Measurements from ENCODE around the gene TIA1.
"Not testable (repeated sequence)": the region's sequence is repeated elsewhere in the genome, so short reads cannot be mapped to it uniquely, and the experiment has no call there.

Gene TIA1

GRCh38 chr2:70182689-70183088, 65.7 kb downstream of the TIA1 start:
- H2AFZ ChIP-seq (ENCODE audit: low read depth) = no peak overlapping the region
- peaks cover 25% of the 10 kb centered on the region for H3K4me1 ChIP-seq (ENCODE audit: low read depth, poor library complexity, severe bottlenecking)
- no peaks in the 10 kb centered on the region for H3K79me2 ChIP-seq (ENCODE audit: insufficient read depth, low read depth)
- H3K9ac ChIP-seq = no peak overlapping the region
- no peak overlapping the region for H3K27ac ChIP-seq
- no peak overlapping the region for H3K4me2 ChIP-seq
- no peaks in the 10 kb centered on the region for H3K36me3 ChIP-seq (ENCODE audit: insufficient read depth)
- no peaks in the 10 kb centered on the region for H4K20me1 ChIP-seq (ENCODE audit: insufficient read depth)
- TF ChIP-seq CTCF (conservative IDR thresholded peaks at IDR 0.05; ENCODE audit: low read depth, low read length) = no peak
- no peak overlapping the region for H3K4me3 ChIP-seq (IDR thresholded peaks at IDR 0.05; ENCODE audit: insufficient read depth, low read depth, low read length)
- no peaks in the 10 kb centered on the region for H3K27me3 ChIP-seq (ENCODE audit: insufficient read depth, low read depth)

- Histone ChIP-seq H3K27ac (peak overlapping the region; percentile 70), H3K9ac (peak overlapping the region; percentile 1; the same call in 1 of the 2 replicates), H3K4me2 (peak overlapping the region; percentile 45; the same call in 1 of the 2 replicates)
Observed at GRCh38 chr2:70181363-70181956, 67.0 kb downstream of the TIA1 start.

GRCh38 chr2:70173520-70173919, 74.9 kb downstream of the TIA1 start:
- Histone ChIP-seq H4K20me1 (ENCODE audit: insufficient read depth) (no peaks in the 10 kb centered on the region), H3K9ac (no peak overlapping the region), H3K4me3 (IDR thresholded peaks at IDR 0.05; ENCODE audit: insufficient read depth, low read depth, low read length) (no peak overlapping the region), H3K27me3 (ENCODE audit: insufficient read depth, low read depth) (no peaks in the 10 kb centered on the region), H3K4me2 (no peak overlapping the region), H3K4me1 (ENCODE audit: low read depth, poor library complexity, severe bottlenecking) (peaks cover 16% of the 10 kb centered on the region), H3K36me3 (ENCODE audit: insufficient read depth) (no peaks in the 10 kb centered on the region; the same call in 1 of the 2 replicates), H2AFZ (ENCODE audit: low read depth) (no peak overlapping the region), H3K27ac (no peak overlapping the region), H3K79me2 (ENCODE audit: insufficient read depth, low read depth) (no peaks in the 10 kb centered on the region)
- TF ChIP-seq CTCF (conservative IDR thresholded peaks at IDR 0.05; ENCODE audit: low read depth, low read length) = no peak

More at GRCh38 chr2:70181363-70181956, 67.0 kb downstream of the TIA1 start:
- TF ChIP-seq CTCF (conservative IDR thresholded peaks at IDR 0.05; ENCODE audit: low read depth, low read length) = no peak
- H3K4me3 ChIP-seq (IDR thresholded peaks at IDR 0.05; ENCODE audit: insufficient read depth, low read depth, low read length) = no peak overlapping the region
- H3K36me3 ChIP-seq (ENCODE audit: insufficient read depth) = no peaks in the 10 kb centered on the region
- H4K20me1 ChIP-seq (ENCODE audit: insufficient read depth) = no peaks in the 10 kb centered on the region
- H2AFZ ChIP-seq (ENCODE audit: low read depth) = 0 out of 2 replicates have a peak overlapping the region, but pooled peaks have one; percentile 12
- no peaks in the 10 kb centered on the region for H3K79me2 ChIP-seq (ENCODE audit: insufficient read depth, low read depth)
- H3K4me1 ChIP-seq (ENCODE audit: low read depth, poor library complexity, severe bottlenecking) = peaks cover 25% of the 10 kb centered on the region
- no peaks in the 10 kb centered on the region for H3K27me3 ChIP-seq (ENCODE audit: insufficient read depth, low read depth)

GRCh38 chr2:70169654-70170245, 78.7 kb downstream of the TIA1 start:
- not testable (repeated sequence) for H3K4me3 ChIP-seq (IDR thresholded peaks at IDR 0.05; ENCODE audit: insufficient read depth, low read depth, low read length); H3K36me3 ChIP-seq (ENCODE audit: insufficient read depth); H4K20me1 ChIP-seq (ENCODE audit: insufficient read depth); H3K79me2 ChIP-seq (ENCODE audit: insufficient read depth, low read depth); H3K9ac ChIP-seq; H3K4me1 ChIP-seq (ENCODE audit: low read depth, poor library complexity, severe bottlenecking); H3K27ac ChIP-seq; H2AFZ ChIP-seq (ENCODE audit: low read depth); H3K4me2 ChIP-seq; H3K27me3 ChIP-seq (ENCODE audit: insufficient read depth, low read depth)

GRCh38 chr2:70161069-70161534, 87.3 kb downstream of the TIA1 start:
- Histone ChIP-seq H3K9ac (peak overlapping the region; percentile 60; the same call in 1 of the 2 replicates), H3K4me1 (ENCODE audit: low read depth, poor library complexity, severe bottlenecking) (peaks cover 42% of the 10 kb centered on the region), H3K79me2 (ENCODE audit: insufficient read depth, low read depth) (no peaks in the 10 kb centered on the region), H4K20me1 (ENCODE audit: insufficient read depth) (no peaks in the 10 kb centered on the region), H3K4me2 (peak overlapping the region; percentile 79), H3K27me3 (ENCODE audit: insufficient read depth, low read depth) (no peaks in the 10 kb centered on the region), H2AFZ (ENCODE audit: low read depth) (peak overlapping the region; percentile 32; the same call in 1 of the 2 replicates), H3K36me3 (ENCODE audit: insufficient read depth) (no peaks in the 10 kb centered on the region), H3K4me3 (IDR thresholded peaks at IDR 0.05; ENCODE audit: insufficient read depth, low read depth, low read length) (peak overlapping the region; percentile 5), H3K27ac (peak overlapping the region; percentile 88)
- TF ChIP-seq CTCF (conservative IDR thresholded peaks at IDR 0.05; ENCODE audit: low read depth, low read length) = no peak

Data from KMS-11 (cell line).